ENCODE results near the gene NPAS2. TPM values are rescaled to one million over a fixed set of nuclear protein-coding genes. Genes with fewer than 3 reads are reported as not detected.

Gene NPAS2
- total and polyA plus RNA-seq, 2 experiments from 2014 or later, result 0.55 to 0.89 TPM

GRCh38 chr2:100998235-100998573 lies 178.3 kb downstream of the NPAS2 start:
- Histone ChIP-seq H3K27ac (no peak overlapping the region), H3K4me1 (ENCODE audit: low read depth) (peaks cover 4% of the 10 kb centered on the region), H3K9me3 (ENCODE audit: low read depth) (no peaks in the 10 kb centered on the region), H3K27me3 (no peaks in the 10 kb centered on the region), H3K36me3 (no peaks in the 10 kb centered on the region), H3K4me3 (no peak overlapping the region)
- no peak for DNase-seq (ENCODE audit: low read depth in 1 of 2, low spot score in 1 of 2)
- TF ChIP-seq CTCF (IDR thresholded peaks at IDR 0.05; ENCODE audit: low read depth, low read length), result no peak

DNA sequence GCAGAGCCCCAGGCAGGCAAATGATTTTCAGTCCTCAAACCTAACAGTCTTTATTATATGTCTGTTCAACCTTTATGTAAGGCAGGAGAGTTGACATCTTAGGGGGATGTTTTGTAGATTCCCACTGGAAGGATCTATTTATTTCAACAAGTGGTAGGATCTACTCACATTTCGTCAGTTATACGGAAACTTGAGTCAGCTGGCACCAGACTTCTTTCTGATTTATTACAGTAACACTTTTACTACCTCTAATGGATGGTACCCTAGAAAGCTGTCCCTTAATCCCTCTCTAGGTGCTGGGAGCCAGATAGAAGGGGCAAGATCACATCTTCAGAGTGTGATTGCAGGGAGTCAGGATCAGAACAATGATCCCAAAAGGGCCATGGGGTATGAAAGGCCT lies 180.1 kb downstream of the NPAS2 start:
- DNase-seq (ENCODE audit: low read depth in 1 of 2, low spot score in 1 of 2), result no peak

GRCh38 chr2:101001691-101002561 lies 182.0 kb downstream of the NPAS2 start, which contains the start of gene RPL31:
RPL31 (plus strand) TSS chr2:101002289; CDS start chr2:101002702, 413 bp downstream.
- Histone ChIP-seq H3K9me3 (ENCODE audit: low read depth) (no peaks in the 10 kb centered on the region), H3K27me3 (no peaks in the 10 kb centered on the region), H3K4me3 (peak within 1 kb of the TSS; percentile 90), H3K36me3 (peaks cover 34% of the 10 kb centered on the region), H3K27ac (peak within 1 kb of the TSS; percentile 92), H3K4me1 (ENCODE audit: low read depth) (peaks cover 4% of the 10 kb centered on the region)
- no peak for TF ChIP-seq CTCF (IDR thresholded peaks at IDR 0.05; ENCODE audit: low read depth, low read length)
- peak; percentile 97 to 98 for DNase-seq (ENCODE audit: low read depth in 1 of 2, low spot score in 1 of 2)

More for the DNA sequence above, 180.1 kb downstream of the NPAS2 start:
- no peak for TF ChIP-seq CTCF (IDR thresholded peaks at IDR 0.05; ENCODE audit: low read depth, low read length)
- Histone ChIP-seq H3K27me3 (no peaks in the 10 kb centered on the region), H3K4me3 (no peak overlapping the region), H3K36me3 (peaks cover 15% of the 10 kb centered on the region), H3K4me1 (ENCODE audit: low read depth) (peaks cover 4% of the 10 kb centered on the region), H3K27ac (no peak overlapping the region), H3K9me3 (ENCODE audit: low read depth) (no peaks in the 10 kb centered on the region)

DNA sequence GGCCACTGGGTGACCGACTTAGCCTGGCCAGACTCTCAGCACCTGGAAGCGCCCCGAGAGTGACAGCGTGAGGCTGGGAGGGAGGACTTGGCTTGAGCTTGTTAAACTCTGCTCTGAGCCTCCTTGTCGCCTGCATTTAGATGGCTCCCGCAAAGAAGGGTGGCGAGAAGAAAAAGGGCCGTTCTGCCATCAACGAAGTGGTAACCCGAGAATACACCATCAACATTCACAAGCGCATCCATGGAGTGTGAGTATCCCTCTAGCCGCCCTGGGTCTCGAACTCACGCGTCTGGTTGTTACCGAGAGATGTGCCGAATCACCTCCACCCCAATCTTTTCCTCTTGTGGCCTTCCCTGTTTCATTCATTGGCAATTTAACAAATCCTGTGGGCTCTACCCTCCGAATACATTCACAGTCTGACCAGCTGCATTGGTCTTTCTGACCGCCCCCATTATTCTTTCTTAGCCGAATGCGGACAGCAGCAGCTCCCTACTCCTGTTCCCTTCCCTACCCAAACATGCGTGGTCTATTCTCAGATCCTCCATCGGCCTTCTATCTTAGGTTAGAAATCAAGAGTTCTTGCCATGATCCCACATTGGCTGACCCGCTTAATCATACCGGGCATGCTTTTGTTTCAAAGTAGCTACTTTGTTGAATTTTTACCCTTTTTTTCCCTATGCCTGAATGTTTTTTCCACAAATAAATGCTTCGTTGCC lies 182.8 kb downstream of the NPAS2 start:
- H3K27me3 ChIP-seq, result no peaks in the 10 kb centered on the region
- peak overlapping the region; percentile 92 for H3K27ac ChIP-seq
- peak overlapping the region; percentile 90 for H3K4me3 ChIP-seq
- peak in 1 of 2 donors; percentile 25 for DNase-seq (ENCODE audit: low read depth in 1 of 2, low spot score in 1 of 2)
- H3K36me3 ChIP-seq, result peaks cover 40% of the 10 kb centered on the region
- TF ChIP-seq CTCF (IDR thresholded peaks at IDR 0.05; ENCODE audit: low read depth, low read length), result no peak
- H3K9me3 ChIP-seq (ENCODE audit: low read depth), result no peaks in the 10 kb centered on the region
- peaks cover 4% of the 10 kb centered on the region for H3K4me1 ChIP-seq (ENCODE audit: low read depth)

DNA sequence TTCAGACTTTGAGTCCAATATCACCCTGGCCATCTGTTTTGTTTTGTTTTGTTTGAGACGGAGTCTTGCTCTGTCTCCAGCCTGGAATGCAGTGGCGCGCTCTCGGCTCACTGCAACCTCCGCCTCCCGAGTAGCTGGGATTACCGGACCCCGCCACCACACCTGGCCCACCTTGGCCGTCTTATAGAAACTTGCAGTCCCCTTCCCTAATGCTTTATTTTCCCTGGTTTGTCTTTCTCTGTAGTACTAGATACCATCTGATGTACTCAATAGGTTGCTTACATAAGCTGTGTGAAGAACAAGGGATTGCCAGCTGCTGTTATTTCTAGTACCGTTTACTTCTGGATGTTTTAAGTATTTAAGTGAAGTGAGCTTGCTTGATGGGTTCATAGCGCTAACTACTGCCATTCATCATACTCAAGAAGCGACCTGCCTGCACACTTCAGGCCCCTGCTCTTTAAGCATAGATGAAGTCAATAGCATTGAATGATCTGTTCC lies 183.4 kb downstream of the NPAS2 start:
- Histone ChIP-seq H3K4me3 (peak overlapping the region; percentile 90), H3K36me3 (peaks cover 40% of the 10 kb centered on the region), H3K27ac (peak overlapping the region; percentile 92), H3K9me3 (ENCODE audit: low read depth) (no peaks in the 10 kb centered on the region), H3K4me1 (ENCODE audit: low read depth) (peaks cover 4% of the 10 kb centered on the region), H3K27me3 (no peaks in the 10 kb centered on the region)
- peak in 1 of 2 donors; percentile 17 for DNase-seq (ENCODE audit: low read depth in 1 of 2, low spot score in 1 of 2)
- no peak for TF ChIP-seq CTCF (IDR thresholded peaks at IDR 0.05; ENCODE audit: low read depth, low read length)

All from cardiac muscle cell (in vitro differentiated cells and primary cell).